HK-2 (cell line): ENCODE measurements around the gene PER2.

Experiments used
- DNase-seq: peaks from one replicate; pipeline ENCODE4 v3.0.0-alpha.2; 2018; ENCODE audit not compliant: unreplicated experiment

The PER2 gene

DNA sequence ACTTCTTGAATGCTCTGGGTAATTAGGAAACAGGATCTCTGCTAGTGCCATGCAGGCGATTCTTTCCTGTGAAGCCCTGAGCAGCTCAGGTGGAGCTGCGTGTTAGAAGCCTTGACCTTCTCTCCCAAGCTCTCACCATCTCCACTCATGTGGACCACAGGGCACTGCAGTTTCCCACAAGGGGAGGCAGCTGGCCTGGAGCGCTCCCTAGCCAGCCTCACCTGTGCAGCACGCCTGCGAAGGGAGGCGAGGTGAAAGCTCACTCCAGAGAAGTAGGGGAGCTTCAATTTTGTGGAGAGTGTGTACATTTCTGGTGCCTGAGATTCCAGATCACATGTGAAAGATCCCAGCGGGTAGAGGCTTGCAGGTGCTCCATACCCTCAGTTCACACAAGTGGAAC is 37.5 kb downstream of the PER2 start:
- no peak for DNase-seq

- DNase-seq = no peak
Observed at GRCh38 chr2:238247841-238248453, 40.5 kb downstream of the PER2 start.

- DNase-seq = no peak
Observed at GRCh38 chr2:238247002-238247822, 41.2 kb downstream of the PER2 start.

GRCh38 chr2:238244151-238244550 is 44.3 kb downstream of the PER2 start:
- DNase-seq = no peak

- no peak for DNase-seq
Observed at GRCh38 chr2:238243496-238244076, 44.8 kb downstream of the PER2 start.

GRCh38 chr2:238242731-238243495 is 45.5 kb downstream of the PER2 start:
- no peak for DNase-seq

DNA sequence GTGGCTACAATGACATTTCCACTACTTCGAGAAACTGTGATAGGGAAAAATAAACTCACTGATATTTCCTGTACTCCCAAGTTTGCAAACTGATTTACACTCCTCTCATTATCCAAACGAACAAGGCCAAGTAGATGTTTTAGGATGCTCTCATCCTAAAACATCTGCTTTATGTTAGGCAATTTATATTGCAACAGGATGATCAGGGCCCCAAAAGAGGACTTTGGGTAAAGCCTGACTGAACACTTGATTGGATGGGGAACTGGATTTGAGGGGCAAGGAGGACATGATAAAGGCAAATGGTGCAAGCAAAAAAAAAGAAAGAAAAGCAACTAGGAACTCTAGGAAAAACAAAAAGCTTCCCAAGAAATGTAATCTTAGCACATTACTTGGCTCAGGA is 46.4 kb downstream of the PER2 start:
- no peak for DNase-seq

GRCh38 chr2:238240757-238241711 is 47.4 kb downstream of the PER2 start:
- DNase-seq = no peak

DNA sequence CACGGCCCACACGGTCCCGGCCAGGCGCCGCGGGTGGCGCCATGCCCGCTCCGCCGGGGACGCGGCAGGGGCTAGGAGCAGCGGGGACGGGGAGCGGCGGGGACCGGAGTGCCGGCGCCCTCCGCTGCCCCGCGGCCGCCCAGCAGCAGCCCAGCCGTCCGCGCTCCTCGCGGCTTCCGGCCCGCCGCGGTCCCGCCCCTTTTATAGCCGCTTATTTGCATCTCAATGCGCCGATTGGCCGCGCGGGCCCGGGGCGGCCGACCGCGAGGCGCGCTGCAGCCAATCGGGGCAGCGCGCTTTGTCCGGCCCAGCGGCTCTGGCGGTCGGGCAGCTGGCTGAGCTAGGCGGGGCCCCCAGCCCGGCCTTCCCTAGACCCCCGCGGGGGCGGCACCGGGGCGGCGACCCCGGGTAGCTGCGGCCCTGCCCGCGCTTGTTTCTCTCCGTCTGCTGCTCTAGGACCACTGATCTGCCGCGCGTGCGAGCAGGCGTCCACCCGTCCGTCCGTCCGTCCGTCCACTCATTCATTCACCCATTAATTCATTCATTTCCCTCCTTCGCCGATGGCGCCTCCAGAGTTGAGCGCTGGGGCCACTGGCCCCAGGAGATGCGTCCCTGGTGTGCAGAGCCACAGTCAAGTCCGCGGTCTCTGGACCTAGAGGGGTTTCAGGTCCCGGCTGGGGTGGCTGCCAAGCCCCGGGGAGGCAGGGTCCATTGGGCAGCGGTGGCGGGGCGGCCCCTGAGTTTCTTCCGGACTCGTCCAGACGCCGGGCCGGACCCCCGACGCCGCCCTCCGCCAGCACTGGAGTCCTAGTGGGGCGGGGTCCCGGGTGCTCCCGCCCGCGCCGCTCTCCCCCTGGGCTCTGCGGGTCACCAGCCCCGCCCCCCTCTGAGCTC is 48.3 kb downstream of the PER2 start, which contains the start of gene HES6:
HES6 (minus strand) TSS at position 176 of the 894 bp plus-strand sequence; CDS start at position 43, 133 bp downstream.
- DNase-seq = peak; percentile 88

DNA sequence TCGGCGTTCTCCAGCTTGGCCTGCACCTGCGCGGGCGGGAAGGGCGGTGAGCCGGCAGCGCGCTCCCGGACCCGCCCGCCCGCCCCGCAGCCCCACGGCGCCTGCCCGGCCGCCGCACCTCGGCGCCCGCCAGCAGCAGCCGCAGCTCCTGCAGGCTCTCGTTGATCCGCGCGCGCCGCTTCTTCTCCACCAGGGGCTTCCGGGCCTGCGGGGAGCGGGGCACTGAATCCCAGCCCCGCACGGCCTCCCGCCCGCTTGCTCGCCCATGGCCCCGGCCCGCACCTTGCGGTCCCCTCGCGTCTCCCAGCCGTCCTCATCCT is 48.9 kb downstream of the PER2 start:
- no peak for DNase-seq

- no peak for DNase-seq
Observed at GRCh38 chr2:238238766-238239542, 49.5 kb downstream of the PER2 start.

DNA sequence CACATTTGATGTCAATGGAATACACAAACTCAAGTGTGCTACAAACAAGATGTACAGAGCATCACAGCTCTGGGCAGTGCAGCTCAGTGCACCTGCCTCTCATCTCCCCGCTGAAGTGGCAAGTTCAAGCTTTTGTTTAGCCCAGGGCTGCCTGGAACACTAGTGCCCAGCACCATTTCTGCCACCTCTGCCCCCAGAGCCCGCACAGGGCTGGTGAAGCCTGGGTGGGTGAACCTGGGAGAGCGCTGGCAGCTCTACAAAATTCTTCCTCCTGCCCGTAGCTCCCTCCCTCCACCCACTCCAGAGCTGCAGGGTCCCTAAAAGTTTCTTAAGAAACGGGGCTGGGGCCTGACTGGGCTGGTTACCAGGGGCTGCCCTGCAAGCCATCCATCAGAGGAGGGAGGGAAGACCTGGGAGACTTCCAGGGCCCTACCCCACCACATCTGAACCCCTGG is 50.1 kb downstream of the PER2 start:
- DNase-seq = no peak

- no peak for DNase-seq
Observed at GRCh38 chr2:238237431-238238135, 50.8 kb downstream of the PER2 start.

DNA sequence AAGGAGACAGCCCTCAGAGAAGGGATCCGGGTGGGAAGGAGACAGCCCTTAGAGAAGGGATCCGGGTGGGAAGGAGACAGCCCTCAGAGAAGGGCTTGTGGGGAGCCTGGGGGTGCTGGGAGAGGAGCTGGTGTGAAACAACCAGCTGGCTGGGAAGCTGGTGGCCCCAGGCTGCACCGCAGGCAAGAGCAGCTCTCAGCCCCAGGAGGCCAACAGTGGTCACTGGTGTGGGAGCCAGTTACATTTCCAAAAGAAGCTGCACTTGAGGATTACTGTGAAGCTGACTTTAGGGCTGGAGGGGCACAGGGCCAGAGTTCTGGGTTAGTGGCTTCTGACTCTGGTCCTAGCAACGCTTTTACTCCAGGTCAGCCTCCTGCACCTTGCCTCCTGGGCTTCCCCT is 51.8 kb downstream of the PER2 start:
- DNase-seq = no peak

DNA sequence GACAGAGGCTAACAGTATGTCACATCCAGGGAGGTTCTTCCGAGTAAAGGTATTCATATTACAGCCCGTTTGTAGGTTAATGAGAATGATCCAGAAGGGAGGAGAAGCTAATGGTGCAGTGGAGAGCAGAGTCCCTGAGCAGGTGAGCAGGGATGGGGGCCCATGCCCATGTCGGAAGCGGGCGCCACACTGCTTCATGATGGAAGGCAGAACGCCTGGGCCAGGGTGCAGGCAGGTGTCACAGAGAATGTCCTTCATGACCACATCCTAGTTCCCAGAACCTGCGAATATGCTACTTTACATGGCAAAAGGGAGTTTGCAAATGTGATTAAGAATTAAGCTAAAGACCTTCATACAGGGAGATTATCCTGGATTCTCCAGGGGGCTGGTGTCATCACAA is 52.6 kb downstream of the PER2 start:
- DNase-seq = no peak

DNA sequence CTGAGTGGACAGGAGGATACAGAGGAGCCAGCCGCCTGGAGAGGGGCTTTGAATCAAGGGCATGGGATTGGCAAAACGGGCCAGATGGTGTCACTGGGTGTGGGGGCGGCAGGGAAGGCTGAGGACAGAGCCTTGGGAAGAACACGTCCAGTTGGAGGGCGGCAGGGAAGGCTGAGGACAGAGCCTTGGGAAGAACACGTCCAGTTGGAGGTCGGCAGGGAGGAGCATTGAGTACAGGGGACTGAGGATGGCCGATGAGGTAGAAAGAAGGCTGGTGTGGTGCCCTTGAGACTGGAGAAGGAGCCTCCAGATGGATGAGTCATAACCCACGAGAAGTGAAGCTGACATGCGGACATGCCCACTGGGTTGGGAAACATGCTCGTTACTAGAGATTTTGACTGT is 53.1 kb downstream of the PER2 start:
- DNase-seq = no peak

GRCh38 chr2:238233625-238234024 is 54.8 kb downstream of the PER2 start:
- DNase-seq = no peak

- DNase-seq = no peak
Observed at GRCh38 chr2:238231809-238232208, 56.6 kb downstream of the PER2 start.
